Muscle of leg (tissue), 11 donors: Measurements from ENCODE around the gene ZFP36L2. TPM values are rescaled to one million over a fixed set of nuclear protein-coding genes. Genes with fewer than 3 reads are reported as not detected.
"Not testable (repeated sequence)": the region's sequence is repeated elsewhere in the genome, so short reads cannot be mapped to it uniquely, and the experiment has no call there.

Experiments
- DNase-seq: peaks from one replicate; pipeline ENCODE4 v3.0.0; 2013
- H3K27ac ChIP-seq: one replicate; pipeline ENCODE4 v1.5.1; 2013; ENCODE audit warnings: mild to moderate bottlenecking, low read length, control low read depth
- H3K27me3 ChIP-seq: one replicate; pipeline ENCODE4 v1.6.1; 2013; ENCODE audit warnings: low read length; ENCODE audit not compliant: control insufficient read depth, insufficient read depth
- H3K36me3 ChIP-seq: one replicate; pipeline ENCODE4 v1.6.1; 2013; ENCODE audit warnings: low read length; ENCODE audit not compliant: control insufficient read depth, insufficient read depth
- H3K4me1 ChIP-seq: one replicate; pipeline ENCODE4 v1.6.1; 2013; ENCODE audit warnings: low read length; ENCODE audit not compliant: control insufficient read depth, insufficient read depth
- H3K4me3 ChIP-seq: one replicate; pipeline ENCODE4 v1.5.1; 2013; ENCODE audit warnings: low read length, control low read depth
- H3K9me3 ChIP-seq: replicated peaks from 2 replicates; pipeline ENCODE4 v1.6.1; 2013; ENCODE audit warnings: low read depth, low read length; ENCODE audit not compliant: control insufficient read depth
- WGBS: methylation state at CpG from one replicate; pipeline ENCODE4 v1.1.5; 2013; ENCODE audit warnings: missing lambda C conversion rate; ENCODE audit not compliant: insufficient coverage; 5-methylcytosine and 5-hydroxymethylcytosine counted together
- polyA plus RNA-seq, 8 donors: library from polyadenylated mRNA; unstranded; fragments of 120-200 nt; gene quantifications; one replicate each; pipeline versions ENCODE4 v1.2.1 to v1.2.3, GENCODE V29; 2013; ENCODE audit warnings: inconsistent platforms in 1 of 8, low replicate concordance in 1 of 8; ENCODE audit not compliant: insufficient read length in 8 of 8, insufficient read depth in 1 of 8
- total RNA-seq: library from RNA; stranded (reverse); fragments of 120-200 nt; gene quantifications from one replicate; pipeline ENCODE4 v1.2.4, GENCODE V29; 2013

ZFP36L2 gene
- total and polyA plus RNA-seq, 9 donors, result 12.0 to 82.2 (median 66.7) TPM

GRCh38 chr2:43190311-43191052, 35.9 kb downstream of the ZFP36L2 start:
- Histone ChIP-seq H3K9me3 (no peaks in the 10 kb centered on the region), H3K27ac (no peak overlapping the region), H3K27me3 (no peaks in the 10 kb centered on the region), H3K4me3 (no peak overlapping the region), H3K36me3 (no peaks in the 10 kb centered on the region), H3K4me1 (peaks cover 13% of the 10 kb centered on the region)
- no peak for DNase-seq
- WGBS, result 91% methylated on average over 4 of the region's 10 CpGs

GRCh38 chr2:43189861-43190260, 36.5 kb downstream of the ZFP36L2 start:
- H3K36me3 ChIP-seq, DNase-seq, H3K9me3 ChIP-seq, H3K27ac ChIP-seq, H3K4me3 ChIP-seq, H3K27me3 ChIP-seq: not testable (repeated sequence)
- no CpG with 5 or more reads among the region's 7 CpGs for WGBS
- H3K4me1 ChIP-seq, result peaks cover 13% of the 10 kb centered on the region

- 86% methylated on average over 15 of the region's 16 CpGs for WGBS
- no peak for DNase-seq
- no peak overlapping the region for H3K4me3 ChIP-seq
- no peaks in the 10 kb centered on the region for H3K9me3 ChIP-seq
- H3K27me3 ChIP-seq, result no peaks in the 10 kb centered on the region
- peaks cover 13% of the 10 kb centered on the region for H3K4me1 ChIP-seq
- H3K27ac ChIP-seq, result no peak overlapping the region
- no peaks in the 10 kb centered on the region for H3K36me3 ChIP-seq
These were observed 37.6 kb downstream of the ZFP36L2 start for GRCh38 chr2:43188561-43189386.

GRCh38 chr2:43186679-43187374, 39.6 kb downstream of the ZFP36L2 start:
- Histone ChIP-seq H3K9me3 (no peaks in the 10 kb centered on the region), H3K4me3 (no peak overlapping the region), H3K4me1 (peaks cover 13% of the 10 kb centered on the region), H3K27ac (peak overlapping the region; percentile 42), H3K27me3 (no peaks in the 10 kb centered on the region), H3K36me3 (no peaks in the 10 kb centered on the region)
- DNase-seq, result peak; percentile 76
- 34% methylated on average over 8 of the region's 12 CpGs for WGBS

GRCh38 chr2:43186321-43186678, 40.1 kb downstream of the ZFP36L2 start:
- Histone ChIP-seq H3K27me3 (no peaks in the 10 kb centered on the region), H3K36me3 (no peaks in the 10 kb centered on the region), H3K9me3 (no peaks in the 10 kb centered on the region), H3K27ac (no peak overlapping the region), H3K4me1 (peaks cover 13% of the 10 kb centered on the region), H3K4me3 (no peak overlapping the region)
- 75% methylated on average over 6 of the region's 6 CpGs for WGBS
- DNase-seq, result no peak

GRCh38 chr2:43185146-43185545, 41.3 kb downstream of the ZFP36L2 start:
- Histone ChIP-seq H3K9me3 (no peaks in the 10 kb centered on the region), H3K27me3 (no peaks in the 10 kb centered on the region), H3K36me3 (no peaks in the 10 kb centered on the region), H3K27ac (no peak overlapping the region), H3K4me1 (peaks cover 13% of the 10 kb centered on the region), H3K4me3 (no peak overlapping the region)
- WGBS, result 88% methylated on average over 3 of the region's 4 CpGs
- DNase-seq, result no peak

- no peak overlapping the region for H3K27ac ChIP-seq
- H3K36me3 ChIP-seq, result no peaks in the 10 kb centered on the region
- H3K4me3 ChIP-seq, result no peak overlapping the region
- H3K9me3 ChIP-seq, result no peaks in the 10 kb centered on the region
- H3K4me1 ChIP-seq, result peaks cover 17% of the 10 kb centered on the region
- H3K27me3 ChIP-seq, result no peaks in the 10 kb centered on the region
- no peak for DNase-seq
- WGBS, result 84% methylated on average over 12 of the region's 12 CpGs
These were observed 42.0 kb downstream of the ZFP36L2 start for GRCh38 chr2:43184339-43184895.

GRCh38 chr2:43183743-43184142, 42.7 kb downstream of the ZFP36L2 start:
- Histone ChIP-seq H3K4me3 (no peak overlapping the region), H3K9me3 (no peaks in the 10 kb centered on the region), H3K4me1 (peaks cover 23% of the 10 kb centered on the region), H3K36me3 (no peaks in the 10 kb centered on the region), H3K27ac (no peak overlapping the region), H3K27me3 (no peaks in the 10 kb centered on the region)
- WGBS, result 77% methylated on average over 3 of the region's 5 CpGs
- no peak for DNase-seq

GRCh38 chr2:43180897-43181296, 45.5 kb downstream of the ZFP36L2 start:
- Histone ChIP-seq H3K36me3 (no peaks in the 10 kb centered on the region), H3K27ac (no peak overlapping the region), H3K9me3 (peaks cover 7% of the 10 kb centered on the region), H3K27me3 (no peaks in the 10 kb centered on the region), H3K4me3 (no peak overlapping the region), H3K4me1 (peaks cover 23% of the 10 kb centered on the region)
- WGBS, result 100% methylated on average over 1 of the region's 8 CpGs
- no peak for DNase-seq

GRCh38 chr2:43179942-43180341, 46.5 kb downstream of the ZFP36L2 start:
- Histone ChIP-seq H3K4me3 (no peak overlapping the region), H3K27ac (no peak overlapping the region), H3K27me3 (no peaks in the 10 kb centered on the region), H3K9me3 (peaks cover 16% of the 10 kb centered on the region), H3K36me3 (no peaks in the 10 kb centered on the region), H3K4me1 (peaks cover 23% of the 10 kb centered on the region)
- 69% methylated on average over 8 of the region's 8 CpGs for WGBS
- no peak for DNase-seq
